Large intestine (tissue), 3 donors: ENCODE results near the gene EEIG2. TPM values are rescaled to one million over a fixed set of nuclear protein-coding genes. Genes with fewer than 3 reads are reported as not detected.
A peak's percentile ranks its signal among the peaks of the same experiment; 100 is the strongest.
"Not testable (repeated sequence)": the region's sequence is repeated elsewhere in the genome, so short reads cannot be mapped to it uniquely, and the experiment has no call there.

Experiments
- DNase-seq, 2 donors: peaks; one replicate each; pipeline versions ENCODE4 v3.0.0 to v3.0.0-alpha.2; 2013
- H3K27ac ChIP-seq: one replicate; pipeline ENCODE4 v1.5.1; 2013; ENCODE audit warnings: low read length
- H3K27me3 ChIP-seq: 2 replicates; pipeline ENCODE4 v1.6.1; 2013; ENCODE audit warnings: low read length; ENCODE audit not compliant: control insufficient read depth, insufficient read depth
- H3K36me3 ChIP-seq: 2 replicates; pipeline ENCODE4 v1.6.1; 2013; ENCODE audit warnings: low read length; ENCODE audit not compliant: control insufficient read depth, insufficient read depth
- H3K4me1 ChIP-seq: one replicate; pipeline ENCODE4 v1.6.1; 2013; ENCODE audit warnings: low read length; ENCODE audit not compliant: control insufficient read depth, insufficient read depth
- H3K4me3 ChIP-seq: one replicate; pipeline ENCODE4 v1.5.1; 2013; ENCODE audit warnings: low read length
- H3K9me3 ChIP-seq: one replicate; pipeline ENCODE4 v1.6.1; 2013; ENCODE audit warnings: mild to moderate bottlenecking, low read depth, low read length, moderate library complexity; ENCODE audit not compliant: control insufficient read depth
- WGBS: methylation state at CpG from one replicate; pipeline ENCODE4 v1.1.5; 2013; ENCODE audit warnings: low lambda C conversion rate; ENCODE audit not compliant: insufficient coverage; 5-methylcytosine and 5-hydroxymethylcytosine counted together
- polyA plus RNA-seq: library from polyadenylated mRNA; unstranded; fragments of 120-200 nt; gene quantifications from one replicate; pipeline ENCODE4 v1.2.1, GENCODE V29; 2013

Gene EEIG2
- polyA plus RNA-seq, 1 donor, result 23.8 TPM

- Histone ChIP-seq H3K27me3 (no peaks in the 10 kb centered on the region), H3K36me3 (no peaks in the 10 kb centered on the region), H3K9me3 (no peaks in the 10 kb centered on the region), H3K27ac (no peak overlapping the region), H3K4me3 (no peak overlapping the region), H3K4me1 (no peaks in the 10 kb centered on the region)
- 93% methylated on average over 3 of the region's 3 CpGs for WGBS
- no peak for DNase-seq
Measured at GRCh38 chr1:108527135-108527534, 32.8 kb upstream of the EEIG2 start.

- no peak overlapping the region for H3K27ac ChIP-seq
- no peaks in the 10 kb centered on the region for H3K36me3 ChIP-seq
- H3K4me1 ChIP-seq, result no peaks in the 10 kb centered on the region
- H3K4me3 ChIP-seq, result no peak overlapping the region
- H3K9me3 ChIP-seq, result no peaks in the 10 kb centered on the region
- no peak for DNase-seq
- H3K27me3 ChIP-seq, result no peaks in the 10 kb centered on the region
- 100% methylated on average over 1 of the region's 2 CpGs for WGBS
Measured at GRCh38 chr1:108527837-108528236, 32.1 kb upstream of the EEIG2 start.

GRCh38 chr1:108531444-108531843, 28.5 kb upstream of the EEIG2 start:
- no peak for DNase-seq
- Histone ChIP-seq H3K36me3 (no peaks in the 10 kb centered on the region), H3K27ac (no peak overlapping the region), H3K9me3 (peaks cover 6% of the 10 kb centered on the region), H3K4me3 (no peak overlapping the region), H3K27me3 (no peaks in the 10 kb centered on the region), H3K4me1 (peaks cover 11% of the 10 kb centered on the region)
- WGBS, result no CpG with 5 or more reads among the region's 4 CpGs

- H3K36me3 ChIP-seq, result no peaks in the 10 kb centered on the region
- peaks cover 11% of the 10 kb centered on the region for H3K4me1 ChIP-seq
- DNase-seq, result no peak
- peaks cover 11% of the 10 kb centered on the region for H3K9me3 ChIP-seq
- WGBS, result no CpG with 5 or more reads among the region's 4 CpGs
- H3K27ac ChIP-seq, result no peak overlapping the region
- no peak overlapping the region for H3K4me3 ChIP-seq
- no peaks in the 10 kb centered on the region for H3K27me3 ChIP-seq
Measured at GRCh38 chr1:108532730-108533129, 27.2 kb upstream of the EEIG2 start.

- Histone ChIP-seq H3K27me3 (no peaks in the 10 kb centered on the region), H3K4me3 (no peak overlapping the region), H3K36me3 (no peaks in the 10 kb centered on the region), H3K9me3 (peaks cover 11% of the 10 kb centered on the region), H3K27ac (peak overlapping the region; percentile 30), H3K4me1 (peaks cover 11% of the 10 kb centered on the region)
- WGBS, result 50% methylated on average over 1 of the region's 10 CpGs
- peak in 1 of 2 donors; percentile 47 for DNase-seq
Measured at GRCh38 chr1:108533351-108534083, 26.4 kb upstream of the EEIG2 start.

- Histone ChIP-seq H3K27me3 (no peaks in the 10 kb centered on the region), H3K4me1 (peaks cover 11% of the 10 kb centered on the region), H3K4me3 (no peak overlapping the region), H3K27ac (no peak overlapping the region), H3K36me3 (no peaks in the 10 kb centered on the region), H3K9me3 (peaks cover 11% of the 10 kb centered on the region)
- 95% methylated on average over 3 of the region's 3 CpGs for WGBS
- peak in 1 of 2 donors; percentile 59 for DNase-seq
Measured at GRCh38 chr1:108534759-108535158, 25.1 kb upstream of the EEIG2 start.

GRCh38 chr1:108535315-108535897, 24.5 kb upstream of the EEIG2 start:
- H3K36me3 ChIP-seq, H3K4me3 ChIP-seq, H3K27ac ChIP-seq, H3K27me3 ChIP-seq, DNase-seq: not testable (repeated sequence)
- WGBS, result no CpG with 5 or more reads among the region's 6 CpGs
- peaks cover 11% of the 10 kb centered on the region for H3K4me1 ChIP-seq
- H3K9me3 ChIP-seq, result peaks cover 11% of the 10 kb centered on the region

- not testable (repeated sequence) for DNase-seq, H3K4me3 ChIP-seq, H3K27me3 ChIP-seq, H3K27ac ChIP-seq, H3K36me3 ChIP-seq
- no CpG with 5 or more reads among the region's 27 CpGs for WGBS
- Histone ChIP-seq H3K4me1 (peaks cover 11% of the 10 kb centered on the region), H3K9me3 (peaks cover 11% of the 10 kb centered on the region)
Measured at GRCh38 chr1:108536021-108536420, 23.9 kb upstream of the EEIG2 start.

- H3K4me3 ChIP-seq, H3K27me3 ChIP-seq, H3K27ac ChIP-seq, H3K36me3 ChIP-seq: not testable (repeated sequence)
- peaks cover 11% of the 10 kb centered on the region for H3K4me1 ChIP-seq
- DNase-seq, result peak; percentile 54 to 70
- no CpG with 5 or more reads among the region's 4 CpGs for WGBS
- H3K9me3 ChIP-seq, result peaks cover 11% of the 10 kb centered on the region
Measured at GRCh38 chr1:108536791-108537190, 23.1 kb upstream of the EEIG2 start.

GRCh38 chr1:108537976-108538375, 21.9 kb upstream of the EEIG2 start:
- no peak overlapping the region for H3K4me3 ChIP-seq
- H3K9me3 ChIP-seq, result peaks cover 11% of the 10 kb centered on the region
- 29% methylated on average over 1 of the region's 1 CpG for WGBS
- H3K36me3 ChIP-seq, result no peaks in the 10 kb centered on the region
- H3K4me1 ChIP-seq, result peaks cover 11% of the 10 kb centered on the region
- no peaks in the 10 kb centered on the region for H3K27me3 ChIP-seq
- H3K27ac ChIP-seq, result no peak overlapping the region
- no peak for DNase-seq

- Histone ChIP-seq H3K9me3 (peaks cover 9% of the 10 kb centered on the region), H3K27ac (no peak overlapping the region), H3K27me3 (no peaks in the 10 kb centered on the region), H3K4me1 (no peaks in the 10 kb centered on the region), H3K36me3 (no peaks in the 10 kb centered on the region), H3K4me3 (no peak overlapping the region)
- WGBS, result no CpG with 5 or more reads among the region's 1 CpG
- DNase-seq, result no peak
Measured at GRCh38 chr1:108540977-108541376, 18.9 kb upstream of the EEIG2 start.
